ENCODE data around the gene HPCAL1. TPM values are rescaled to one million over a fixed set of nuclear protein-coding genes. Genes with fewer than 3 reads are reported as not detected.

Gene HPCAL1
- total and polyA plus RNA-seq, 2 of the 4 experiments (the other 2 are of a cell fraction), result 8.2 to 33.7 TPM

DNA sequence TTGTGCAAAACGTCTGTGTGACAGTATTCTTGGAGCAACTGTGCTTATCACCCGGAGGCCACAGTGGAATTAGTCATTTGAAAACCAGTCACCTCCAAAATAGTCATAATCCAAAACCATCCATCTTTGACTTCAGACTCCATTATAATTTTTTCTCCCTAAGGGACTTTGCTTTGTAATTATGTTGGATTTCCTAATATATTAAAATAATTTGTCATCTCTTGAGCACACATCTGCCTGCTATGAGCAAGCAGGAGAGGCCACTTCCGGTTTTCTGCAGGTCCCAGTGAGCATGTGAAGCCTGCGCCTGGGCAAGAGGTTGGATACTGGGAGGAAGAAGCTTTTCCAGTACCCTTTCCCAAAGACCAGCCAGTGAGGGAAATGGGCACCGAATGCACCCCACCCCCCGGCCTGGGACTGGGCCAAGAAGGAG lies 87.7 kb downstream of the HPCAL1 start:
- peaks cover 19% of the 10 kb centered on the region for H3K4me1 ChIP-seq (ENCODE audit: control insufficient read depth, insufficient read depth, low read length)
- H4K20me1 ChIP-seq (ENCODE audit: insufficient read depth, low read length), result peaks cover 16% of the 10 kb centered on the region
- DNase-seq (peak; percentile 42), ATAC-seq (ENCODE audit: low read depth) (no peak; the same call in 1 of the 2 replicates)
- no peak overlapping the region; the same call in 1 of the 2 replicates for H3K4ac ChIP-seq (ENCODE audit: low read depth, low read length)
- H3K36me3 ChIP-seq (ENCODE audit: control insufficient read depth, insufficient read depth, low read length), result no peaks in the 10 kb centered on the region
- no peak overlapping the region for H4K5ac ChIP-seq (ENCODE audit: low read depth, low read length)
- TF ChIP-seq RCOR1 (IDR thresholded peaks at IDR 0.05; ENCODE audit: insufficient replicate concordance, low read length), result no peak
- CTCF ChIA-PET, result no interaction called here
- H3K4me3 ChIP-seq (ENCODE audit: insufficient read depth, low read depth, low read length), result no peak overlapping the region
- H3K27ac ChIP-seq (ENCODE audit: insufficient read depth, low read length), result no peak overlapping the region
- POLR2A ChIA-PET (ENCODE audit: unreplicated experiment), result no interaction called here
- no peak overlapping the region for H3K18ac ChIP-seq (ENCODE audit: low read depth, low read length)
- BruUV-seq (replicated peaks), result no TSS peak
- H2AK9ac ChIP-seq (replicated peaks; ENCODE audit: low read depth, low read length, poor library complexity), result no peak overlapping the region
- no peaks in the 10 kb centered on the region for H3K9me3 ChIP-seq (ENCODE audit: control insufficient read depth, insufficient read depth, low read length)
- H3K4me2 ChIP-seq (ENCODE audit: low read depth, low read length), result no peak overlapping the region
- H2AK5ac ChIP-seq (ENCODE audit: low read depth, low read length), result no peak overlapping the region
- no peaks in the 10 kb centered on the region for H3K27me3 ChIP-seq (ENCODE audit: control insufficient read depth, insufficient read depth, low read length)
- 95% methylated on average over 2 of the region's 6 CpGs; no CpG with 5 or more reads in 1 of the 2 experiments for WGBS, 2 experiments (ENCODE audit: extremely low coverage in 2 of 2, insufficient read length in 1 of 2)
- no peak overlapping the region for H2BK5ac ChIP-seq (ENCODE audit: low read depth, low read length, poor library complexity, severe bottlenecking)
- no peak overlapping the region for H2BK20ac ChIP-seq (ENCODE audit: low read depth, low read length)
- peaks cover 12 to 27% of the 10 kb centered on the region in 2 experiments; a peak in 3 of 4 replicates for H3K79me1 ChIP-seq (ENCODE audit: low read depth in 1 of 2, low read length in 2 of 2)
- intact Hi-C loops (cut with micrococcal nuclease) (no loop called here), dilution Hi-C loops (cut with HindIII; ENCODE audit: low sequenced_read_pairs, unreplicated experiment) (no loop called here), in situ Hi-C loops (cut with MboI; ENCODE audit: low sequenced_read_pairs) (no loop called here)
- H2BK120ac ChIP-seq (ENCODE audit: low read depth, low read length), result no peak overlapping the region
- no peak overlapping the region for H3K14ac ChIP-seq (replicated peaks; ENCODE audit: low read depth, low read length)
- H2AFZ ChIP-seq (replicated peaks; ENCODE audit: low read length, poor library complexity), result peak overlapping the region; percentile 39
- H4K8ac ChIP-seq (ENCODE audit: low read depth in 2 of 2, low read length in 2 of 2), result no peak overlapping the region
- no peak overlapping the region for H3K9ac ChIP-seq (ENCODE audit: low read depth, low read length)
- peaks cover 23% of the 10 kb centered on the region for H3K9me1 ChIP-seq (ENCODE audit: insufficient read depth, low read length)
- no peak overlapping the region for H3K23ac ChIP-seq (ENCODE audit: low read depth, low read length)
- H4K91ac ChIP-seq (ENCODE audit: insufficient read depth, low read depth, low read length), result no peak overlapping the region
- no peak overlapping the region for H3K56ac ChIP-seq (ENCODE audit: extremely low read depth, insufficient read depth, low read length)
- no peak overlapping the region for H2BK15ac ChIP-seq (ENCODE audit: low read depth, low read length)
